H1 (cell line): Measurements from ENCODE around the gene LMAN2. TPM values are rescaled to one million over a fixed set of nuclear protein-coding genes. Genes with fewer than 3 reads are reported as not detected.

Experiments used
- CTCF ChIA-PET: fragments of 300-600 bp; sonication (Branson Sonifier 250); formaldehyde crosslinking; loops from one replicate; lab custom pipeline; 2021; ENCODE audit not compliant: partially characterized antibody; lab: Charles Lee
- POLR2A ChIA-PET: fragments of 300-600 bp; sonication (Branson Sonifier 250); formaldehyde crosslinking; loops from one replicate; lab custom pipeline; 2021; ENCODE audit warnings: inconsistent platforms; ENCODE audit not compliant: partially characterized antibody; lab: Charles Lee
- DNase-seq, 2 experiments: peaks; one replicate each; pipeline versions ENCODE4 v3.0.0 to v3.0.0-alpha.2; 2010 to 2022; ENCODE audit warnings: low spot score in 2 of 2, low read depth in 1 of 2, mixed read lengths in 1 of 2
- FAIRE-seq: peaks from 2 replicates; lab custom pipeline; 2011; peaks lifted over from hg19 to GRCh38; lab: Jason Lieb, UNC
- H2AFZ ChIP-seq: 2 replicates; pipeline ENCODE4 v1.8.1; 2012; ENCODE audit warnings: low read length, inconsistent platforms
- H2AK5ac ChIP-seq: 2 replicates; pipeline ENCODE4 v1.6.1; 2013; ENCODE audit warnings: low read depth, low read length
- H2BK120ac ChIP-seq: replicated peaks from 2 replicates; pipeline ENCODE3; 2013; ENCODE audit warnings: low read depth, low read length, inconsistent platforms
- H2BK12ac ChIP-seq: 2 replicates; pipeline ENCODE4 v1.6.1; 2013; ENCODE audit warnings: low read depth, low read length
- H2BK15ac ChIP-seq: 2 replicates; pipeline ENCODE4 v1.6.1; 2013; ENCODE audit warnings: low read length
- H2BK20ac ChIP-seq: 2 replicates; pipeline ENCODE4 v1.6.1; 2013; ENCODE audit warnings: low read length
- H2BK5ac ChIP-seq: 2 replicates; pipeline ENCODE4 v1.6.1; 2013; ENCODE audit warnings: low read depth, low read length
- H3K14ac ChIP-seq: 2 replicates; pipeline ENCODE4 v1.6.1; 2013; ENCODE audit warnings: inconsistent platforms; ENCODE audit not compliant: insufficient read length
- H3K18ac ChIP-seq: 2 replicates; pipeline ENCODE4 v1.6.1; 2013; ENCODE audit warnings: low read length; ENCODE audit errors: extremely low read depth
- H3K23ac ChIP-seq: 2 replicates; pipeline ENCODE4 v1.6.1; 2013; ENCODE audit warnings: inconsistent platforms; ENCODE audit not compliant: insufficient read length
- H3K23me2 ChIP-seq: 2 replicates; pipeline ENCODE4 v1.6.1; 2013; ENCODE audit warnings: low read depth, low read length
- H3K27ac ChIP-seq: 2 replicates; pipeline ENCODE4 v1.6.1; 2011; ENCODE audit warnings: low read depth, low read length, inconsistent platforms
- H3K27me3 ChIP-seq, 4 experiments: replicated peaks in 1 of 4; 1 replicate in 1 of 4; 2 replicates in 3 of 4; pipeline versions ENCODE4 v1.6.1 to v1.8.1; 2011 to 2013; ENCODE audit warnings: low read length in 3 of 4, mild to moderate bottlenecking in 3 of 4, inconsistent platforms in 2 of 4, mixed read lengths in 2 of 4, moderate library complexity in 1 of 4; ENCODE audit not compliant: control insufficient read depth in 3 of 4, insufficient read depth in 3 of 4; ENCODE audit errors: extremely low read depth in 1 of 4
- H3K36me3 ChIP-seq, 4 experiments: 2 replicates each; pipeline versions ENCODE4 v1.6.1 to v1.8.1; 2011 to 2013; ENCODE audit warnings: mild to moderate bottlenecking in 4 of 4, low read length in 3 of 4, moderate library complexity in 2 of 4, control low read depth in 1 of 4, inconsistent platforms in 1 of 4; ENCODE audit not compliant: insufficient read depth in 4 of 4, control insufficient read depth in 2 of 4
- H3K4ac ChIP-seq: replicated peaks from 2 replicates; pipeline ENCODE3; 2013; ENCODE audit warnings: low read length, low read depth, mixed read lengths, inconsistent platforms; ENCODE audit not compliant: insufficient read length
- H3K4me1 ChIP-seq, 4 experiments: replicated peaks in 1 of 4; 1 replicate in 1 of 4; 2 replicates in 3 of 4; pipeline versions ENCODE4 v1.6.1 to v1.8.1; 2011 to 2013; ENCODE audit warnings: low read length in 3 of 4, inconsistent platforms in 2 of 4, mixed read lengths in 1 of 4; ENCODE audit not compliant: insufficient read depth in 4 of 4, control insufficient read depth in 3 of 4
- H3K4me2 ChIP-seq, 2 experiments: 2 replicates each; pipeline versions ENCODE4 v1.6.1 to v1.8.1; 2011 to 2013; ENCODE audit warnings: low read depth in 2 of 2, low read length in 2 of 2, control low read depth in 1 of 2, inconsistent platforms in 1 of 2, mild to moderate bottlenecking in 1 of 2; ENCODE audit not compliant: insufficient read depth in 1 of 2
- H3K4me3 ChIP-seq, 4 experiments: fragments of 200-600, 300-600 bp in 1 of 4; sonication (generic), shearing (Covaris generic), sonication (Bioruptor Twin) in 1 of 4; 2 replicates each; pipeline versions ENCODE4 v1.5.1 to v1.8.1; 2011 to 2016; ENCODE audit warnings: low read length in 4 of 4, low read depth in 3 of 4, control low read depth in 2 of 4, inconsistent platforms in 2 of 4, mild to moderate bottlenecking in 2 of 4, mixed read lengths in 1 of 4, moderate library complexity in 1 of 4; ENCODE audit not compliant: insufficient read depth in 2 of 4; ENCODE audit errors: extremely low read depth in 1 of 4
- H3K56ac ChIP-seq: replicated peaks from 2 replicates; pipeline ENCODE3; 2013; ENCODE audit warnings: low read depth, mild to moderate bottlenecking, mixed read lengths, low read length, inconsistent platforms; ENCODE audit not compliant: insufficient read length
- H3K79me1 ChIP-seq: 2 replicates; pipeline ENCODE4 v1.6.1; 2013; ENCODE audit warnings: low read depth, low read length, control low read depth
- H3K79me2 ChIP-seq, 2 experiments: 2 replicates each; pipeline versions ENCODE4 v1.6.1 to v1.8.1; 2012 to 2013; ENCODE audit warnings: low read length in 2 of 2, mild to moderate bottlenecking in 2 of 2, inconsistent platforms in 1 of 2; ENCODE audit not compliant: insufficient read depth in 2 of 2, control insufficient read depth in 1 of 2
- H3K9ac ChIP-seq, 4 experiments: replicated peaks in 1 of 4; 1 replicate in 1 of 4; 2 replicates in 3 of 4; pipeline versions ENCODE4 v1.6.1 to v1.8.1; 2011 to 2013; ENCODE audit warnings: low read depth in 3 of 4, low read length in 3 of 4, control low read depth in 2 of 4, mild to moderate bottlenecking in 2 of 4, moderate library complexity in 2 of 4, inconsistent platforms in 1 of 4; ENCODE audit errors: extremely low read depth in 1 of 4
- H3K9me3 ChIP-seq, 2 experiments: 2 replicates each; pipeline versions ENCODE4 v1.6.1 to v1.8.1; 2012 to 2013; ENCODE audit warnings: mild to moderate bottlenecking in 2 of 2, moderate library complexity in 2 of 2, control low read depth in 1 of 2, inconsistent platforms in 1 of 2, low read depth in 1 of 2, low read length in 1 of 2, mixed read lengths in 1 of 2; ENCODE audit not compliant: insufficient read depth in 2 of 2
- H4K20me1 ChIP-seq, 2 experiments: replicated peaks in 1 of 2; 2 replicates each; pipeline versions ENCODE3 to v1.8.1; 2011 to 2013; ENCODE audit warnings: inconsistent platforms in 2 of 2, low read length in 2 of 2, mild to moderate bottlenecking in 1 of 2; ENCODE audit not compliant: insufficient read depth in 2 of 2, control insufficient read depth in 1 of 2
- H4K5ac ChIP-seq: 2 replicates; pipeline ENCODE4 v1.6.1; 2013; ENCODE audit warnings: low read length, low read depth, mixed read lengths, inconsistent platforms; ENCODE audit not compliant: insufficient read length
- H4K8ac ChIP-seq: 2 replicates; pipeline ENCODE4 v1.8.0; 2013; ENCODE audit warnings: mild to moderate bottlenecking, moderate library complexity, low read length, inconsistent platforms; ENCODE audit not compliant: insufficient read depth; ENCODE audit errors: extremely low read depth
- H4K91ac ChIP-seq: replicated peaks from 2 replicates; pipeline ENCODE3; 2013; ENCODE audit warnings: low read length, mixed read lengths, inconsistent platforms; ENCODE audit not compliant: insufficient read length
- ATF2 ChIP-seq: IDR thresholded peaks from 2 replicates; pipeline ENCODE4 v1.6.1; 2012; ENCODE audit warnings: low read length, inconsistent platforms
- CHD1 ChIP-seq: IDR thresholded peaks from 2 replicates; pipeline ENCODE4 v1.6.1; 2012; ENCODE audit warnings: low read depth, low read length, improper control_type of control experiment
- EGR1 ChIP-seq: IDR thresholded peaks from 2 replicates; pipeline ENCODE4 v1.6.1; 2011; ENCODE audit warnings: low read depth, low read length, borderline replicate concordance
- GTF2F1 ChIP-seq: IDR thresholded peaks from 2 replicates; pipeline ENCODE4 v1.6.1; 2012; ENCODE audit warnings: low read depth, low read length, improper control_type of control experiment, borderline replicate concordance
- NANOG ChIP-seq: IDR thresholded peaks from 2 replicates; pipeline ENCODE4 v1.6.1; 2011; ENCODE audit warnings: low read length, low read depth, mild to moderate bottlenecking, inconsistent platforms; ENCODE audit not compliant: insufficient read depth, poor library complexity, severe bottlenecking
- POU5F1 ChIP-seq: IDR thresholded peaks from 2 replicates; pipeline ENCODE4 v1.6.1; 2011; ENCODE audit warnings: low read depth, mild to moderate bottlenecking, low read length, moderate library complexity
- SP1 ChIP-seq: IDR thresholded peaks from 2 replicates; pipeline ENCODE4 v1.6.1; 2011; ENCODE audit warnings: low read depth, low read length
- TAF1 ChIP-seq: IDR thresholded peaks from 2 replicates; pipeline ENCODE4 v1.6.1; 2011; ENCODE audit warnings: mild to moderate bottlenecking, low read depth, low read length
- USF2 ChIP-seq: IDR thresholded peaks from 2 replicates; pipeline ENCODE4 v1.6.1; 2011; ENCODE audit warnings: low read length, improper control_type of control experiment
- YY1 ChIP-seq: IDR thresholded peaks from 2 replicates; pipeline ENCODE4 v1.6.1; 2011; ENCODE audit warnings: low read depth, mild to moderate bottlenecking, low read length
- WGBS, 2 experiments: shearing (Covaris generic) in 1 of 2; methylation state at CpG; one replicate each; pipeline versions ENCODE4 v1.1.6 to v1.1.7; 2013 to 2015; ENCODE audit warnings: low lambda C conversion rate in 2 of 2, mixed read lengths in 2 of 2, inconsistent platforms in 1 of 2, low coverage in 1 of 2, missing lambda C conversion rate in 1 of 2; ENCODE audit not compliant: insufficient replicate concordance in 2 of 2, insufficient coverage in 1 of 2, insufficient read length in 1 of 2; ENCODE audit errors: extremely low coverage in 1 of 2, missing lambda C conversion rate in 1 of 2; 5-methylcytosine and 5-hydroxymethylcytosine counted together
- polyA plus RNA-seq, 7 experiments: library from polyadenylated mRNA; depleted of rRNA in 3 of 7; stranded (reverse) in 5 of 7; unstranded in 2 of 7; fragments of >200 nt in 5 of 7; fragments of 200-250 nt in 2 of 7; gene quantifications; 1 replicate in 5 of 7; 2 replicates in 1 of 7; 4 replicates in 1 of 7; pipeline versions ENCODE4 v1.2.1 to v1.2.3, GENCODE V29; 2011 to 2013; ENCODE audit warnings: missing spikeins in 2 of 7, mixed read lengths in 2 of 7
- total RNA-seq: library from RNA; stranded (reverse); fragmentation: NEBNext Ultra II Directional; extraction: Animal tissue kit (Norgen Biotek cat#: 25700); gene quantifications from 2 replicates; pipeline ENCODE4 v1.2.1, GENCODE V29; 2021

The LMAN2 gene
- total and polyA plus RNA-seq, 2 of the 8 experiments (the other 6 are each of a cell fraction or from before 2014, with no cell fraction given), result 116 to 225 TPM

GRCh38 chr5:177354256-177354655 lies 2.8 kb upstream of the LMAN2 start:
- H2BK5ac ChIP-seq, result no peak overlapping the region
- no peak overlapping the region for H4K5ac ChIP-seq
- CTCF ChIA-PET, result interaction anchor here (1.1 to 11.2 kb wide), 3 partner anchors 14 to 98 kb away, joined by 3 to 142 read pairs (median 11); no protein-coding TSS in a partner anchor
- H3K27ac ChIP-seq, result no peak overlapping the region
- H4K8ac ChIP-seq, result no peak overlapping the region
- no peak overlapping the region for H4K91ac ChIP-seq
- no peak overlapping the region for H3K56ac ChIP-seq
- no peak overlapping the region for H2BK20ac ChIP-seq
- H3K79me2 ChIP-seq, result peaks cover 12 to 21% of the 10 kb centered on the region in 2 experiments
- no peak overlapping the region for H2AFZ ChIP-seq
- peaks cover 8% of the 10 kb centered on the region for H3K23me2 ChIP-seq
- no peak overlapping the region for H2BK120ac ChIP-seq
- 87% methylated on average over 3 of the region's 3 CpGs; no CpG with 5 or more reads in 1 of the 2 experiments for WGBS, 2 experiments
- H2BK15ac ChIP-seq, result no peak overlapping the region
- H3K4me3 ChIP-seq, result no peak overlapping the region
- no peak overlapping the region for H3K23ac ChIP-seq
- H4K20me1 ChIP-seq, result peaks cover 0 to 5% of the 10 kb centered on the region in 2 experiments
- no peak overlapping the region for H2BK12ac ChIP-seq
- FAIRE-seq (no peak), DNase-seq (no peak)
- H3K4ac ChIP-seq, result no peak overlapping the region
- H3K9ac ChIP-seq, result no peak overlapping the region
- no peak overlapping the region for H3K4me2 ChIP-seq
- H2AK5ac ChIP-seq, result no peak overlapping the region
- H3K36me3 ChIP-seq, result no peaks in the 10 kb centered on the region; a peak in 1 of 8 replicates
- H3K14ac ChIP-seq, result no peak overlapping the region
- H3K18ac ChIP-seq, result no peak overlapping the region
- H3K4me1 ChIP-seq, result peaks cover 0 to 10% (median 4%) of the 10 kb centered on the region in 4 experiments; a peak in 4 of 7 replicates
- H3K79me1 ChIP-seq, result peaks cover 12% of the 10 kb centered on the region; the same call in 1 of the 2 replicates
- POLR2A ChIA-PET, result interaction anchor here (1.0 to 8.1 kb wide), 4 partner anchors 11 to 118 kb away, joined by 3 to 66 read pairs (median 4); no protein-coding TSS in a partner anchor
- peaks cover 0 to 5% (median 0%) of the 10 kb centered on the region in 4 experiments; a peak in 2 of 7 replicates for H3K27me3 ChIP-seq
- no peaks in the 10 kb centered on the region for H3K9me3 ChIP-seq
- TF ChIP-seq GTF2F1 (no peak), EGR1 (no peak), POU5F1 (no peak), TAF1 (no peak), ATF2 (no peak), CHD1 (no peak), SP1 (no peak), YY1 (no peak), NANOG (no peak), USF2 (no peak)
